SU-DHL-6 (cell line): ENCODE measurements around the gene INO80E.

ENCODE experiments used
- H2AFZ ChIP-seq: fragments of 200-600 bp; sonication (generic); 2 replicates; pipeline ENCODE4 v1.6.1; 2014; ENCODE audit warnings: low read depth, mild to moderate bottlenecking, moderate library complexity, mixed read lengths, antibody characterized with exemption, low read length; ENCODE audit not compliant: severe bottlenecking
- H3F3A ChIP-seq: fragments of 200-600 bp; shearing (Covaris generic); 2 replicates; pipeline ENCODE4 v1.6.0; 2016; ENCODE audit warnings: antibody characterized with exemption, mild to moderate bottlenecking; ENCODE audit not compliant: insufficient read depth
- H3K27ac ChIP-seq: fragments of 200-600 bp; sonication (generic); 2 replicates; pipeline ENCODE4 v1.5.1; 2016; ENCODE audit warnings: low read depth, mild to moderate bottlenecking, low read length, moderate library complexity, mixed read lengths
- H3K27me3 ChIP-seq: fragments of 200-600 bp; sonication (generic), shearing (Covaris generic); 2 replicates; pipeline ENCODE4 v1.6.0; 2014; ENCODE audit warnings: mild to moderate bottlenecking, low read length
- H3K36me3 ChIP-seq: fragments of 200-600 bp; sonication (generic); 2 replicates; pipeline ENCODE4 v1.6.1; 2014; ENCODE audit warnings: mild to moderate bottlenecking, low read length, mixed read lengths
- H3K4me2 ChIP-seq: fragments of 300-600, 200-600 bp; shearing (Covaris generic), sonication (generic); 2 replicates; pipeline ENCODE4 v1.6.0; 2014; ENCODE audit warnings: low read length, low read depth, mild to moderate bottlenecking; ENCODE audit not compliant: poor library complexity, severe bottlenecking
- H3K4me3 ChIP-seq: fragments of 200-600 bp; sonication (generic); 2 replicates; pipeline ENCODE4 v1.5.1; 2014; ENCODE audit warnings: antibody characterized with exemption, low read length, mild to moderate bottlenecking, mixed read lengths; ENCODE audit not compliant: insufficient read depth, poor library complexity, severe bottlenecking
- H3K79me2 ChIP-seq: fragments of 200-600 bp; sonication (generic); 2 replicates; pipeline ENCODE4 v1.6.1; 2014; ENCODE audit warnings: mild to moderate bottlenecking, low read length, moderate library complexity; ENCODE audit not compliant: insufficient read depth
- H3K9ac ChIP-seq: fragments of 200-600 bp; sonication (generic); 2 replicates; pipeline ENCODE4 v1.7.0; 2014; ENCODE audit warnings: mild to moderate bottlenecking, low read length
- H3K9me2 ChIP-seq: fragments of 200-600 bp; sonication (generic); replicated peaks from 2 replicates; pipeline ENCODE4 v1.6.1; 2014; ENCODE audit warnings: low read length; ENCODE audit not compliant: insufficient read depth
- H3K9me3 ChIP-seq: fragments of 200-600 bp; sonication (generic); 2 replicates; pipeline ENCODE4 v1.6.1; 2014; ENCODE audit warnings: low read length, mixed read lengths; ENCODE audit not compliant: insufficient read depth
- H4K20me1 ChIP-seq: fragments of 200-600 bp; sonication (generic); 2 replicates; pipeline ENCODE4 v1.6.1; 2014; ENCODE audit warnings: low read depth, mild to moderate bottlenecking, antibody characterized with exemption, low read length, moderate library complexity, mixed read lengths
- CTCF ChIP-seq: fragments of 200-600 bp; sonication (generic); IDR thresholded peaks from one replicate; pipeline ENCODE4 v1.5.1; 2017; ENCODE audit warnings: antibody characterized with exemption, mild to moderate bottlenecking, low read length, moderate library complexity; ENCODE audit not compliant: insufficient read depth, poor library complexity, severe bottlenecking
- EZH2phosphoT487 ChIP-seq: fragments of 200-600 bp; sonication (generic), shearing (Covaris generic); conservative IDR thresholded peaks from 2 replicates; pipeline ENCODE4 v1.6.1; 2018; ENCODE audit warnings: mild to moderate bottlenecking, antibody characterized with exemption, low read length, moderate library complexity, mixed read lengths

INO80E gene

GRCh38 chr16:30022887-30023286 is 26.8 kb downstream of the INO80E start, which contains the start of gene C16orf92:
TSS of gene C16orf92 (plus strand) at chr16:30023198. CDS start at chr16:30023341, 143 bp downstream.
- no peak within 1 kb of the TSS for H3K4me2 ChIP-seq
- no peak within 1 kb of the TSS for H3K4me3 ChIP-seq
- no peak within 1 kb of the TSS for H3K9ac ChIP-seq
- H2AFZ ChIP-seq = no peak within 1 kb of the TSS
- no peaks in the 10 kb centered on the region for H3K9me3 ChIP-seq
- H3K27ac ChIP-seq = no peak within 1 kb of the TSS
- H3K79me2 ChIP-seq = no peaks in the 10 kb centered on the region
- TF ChIP-seq CTCF (no peak), EZH2phosphoT487 (no peak)
- no peaks in the 10 kb centered on the region for H3K27me3 ChIP-seq
- no peaks in the 10 kb centered on the region for H4K20me1 ChIP-seq
- H3F3A ChIP-seq = no peaks in the 10 kb centered on the region
- H3K9me2 ChIP-seq = no peaks in the 10 kb centered on the region
- no peaks in the 10 kb centered on the region for H3K36me3 ChIP-seq

- H4K20me1 ChIP-seq = no peaks in the 10 kb centered on the region
- H3K79me2 ChIP-seq = no peaks in the 10 kb centered on the region
- no peaks in the 10 kb centered on the region for H3K27me3 ChIP-seq
- H3K4me2 ChIP-seq = no peak overlapping the region
- H2AFZ ChIP-seq = no peak overlapping the region
- no peak for TF ChIP-seq EZH2phosphoT487
- no peak for TF ChIP-seq CTCF
- H3K4me3 ChIP-seq = no peak overlapping the region
- H3F3A ChIP-seq = no peaks in the 10 kb centered on the region
- H3K9me2 ChIP-seq = no peaks in the 10 kb centered on the region
- no peak overlapping the region for H3K27ac ChIP-seq
- no peaks in the 10 kb centered on the region for H3K9me3 ChIP-seq
- no peak overlapping the region for H3K9ac ChIP-seq
- H3K36me3 ChIP-seq = no peaks in the 10 kb centered on the region
Observed at GRCh38 chr16:30023586-30023985, 27.5 kb downstream of the INO80E start.

DNA sequence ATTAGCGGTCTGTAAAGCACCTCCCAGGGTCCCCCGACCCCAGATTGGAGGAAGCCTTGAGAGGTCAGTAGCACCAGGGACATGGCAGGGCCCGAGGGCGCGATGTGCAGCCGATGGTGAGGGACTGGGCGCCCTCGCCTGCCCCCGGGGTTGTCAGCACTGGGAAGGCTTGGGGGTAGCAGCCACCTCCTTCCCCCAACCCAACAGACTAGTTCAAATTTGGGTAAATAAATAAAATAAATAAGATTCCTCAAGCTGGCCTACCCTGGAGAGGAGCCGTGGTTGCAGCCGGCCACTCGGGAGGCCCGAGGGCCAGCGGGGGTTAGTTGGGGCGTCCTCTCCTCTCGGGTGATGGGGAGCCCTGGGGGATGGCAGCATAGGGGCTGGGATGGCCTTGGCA is 28.4 kb downstream of the INO80E start:
- Histone ChIP-seq H3K4me3 (no peak overlapping the region), H3K9me2 (no peaks in the 10 kb centered on the region), H3K9ac (no peak overlapping the region), H3K27ac (no peak overlapping the region), H3K9me3 (no peaks in the 10 kb centered on the region), H4K20me1 (no peaks in the 10 kb centered on the region), H2AFZ (no peak overlapping the region), H3K79me2 (no peaks in the 10 kb centered on the region), H3K36me3 (no peaks in the 10 kb centered on the region), H3K4me2 (no peak overlapping the region), H3F3A (no peaks in the 10 kb centered on the region), H3K27me3 (no peaks in the 10 kb centered on the region)
- TF ChIP-seq CTCF = no peak
- TF ChIP-seq EZH2phosphoT487 = no peak

- H3K4me3 ChIP-seq = no peak overlapping the region
- no peaks in the 10 kb centered on the region for H3F3A ChIP-seq
- H2AFZ ChIP-seq = no peak overlapping the region
- H3K9me2 ChIP-seq = no peaks in the 10 kb centered on the region
- no peaks in the 10 kb centered on the region for H3K27me3 ChIP-seq
- no peaks in the 10 kb centered on the region for H3K79me2 ChIP-seq
- no peaks in the 10 kb centered on the region for H3K36me3 ChIP-seq
- H3K9ac ChIP-seq = no peak overlapping the region
- no peaks in the 10 kb centered on the region for H4K20me1 ChIP-seq
- no peak overlapping the region for H3K27ac ChIP-seq
- no peak overlapping the region for H3K4me2 ChIP-seq
- TF ChIP-seq CTCF = no peak
- no peak for TF ChIP-seq EZH2phosphoT487
- no peaks in the 10 kb centered on the region for H3K9me3 ChIP-seq
Observed at GRCh38 chr16:30025156-30025555, 29.1 kb downstream of the INO80E start.
